ENCODE measurements around the gene ATR.
"Not testable (repeated sequence)": the region's sequence is repeated elsewhere in the genome, so short reads cannot be mapped to it uniquely, and the experiment has no call there.

Gene ATR

DNA sequence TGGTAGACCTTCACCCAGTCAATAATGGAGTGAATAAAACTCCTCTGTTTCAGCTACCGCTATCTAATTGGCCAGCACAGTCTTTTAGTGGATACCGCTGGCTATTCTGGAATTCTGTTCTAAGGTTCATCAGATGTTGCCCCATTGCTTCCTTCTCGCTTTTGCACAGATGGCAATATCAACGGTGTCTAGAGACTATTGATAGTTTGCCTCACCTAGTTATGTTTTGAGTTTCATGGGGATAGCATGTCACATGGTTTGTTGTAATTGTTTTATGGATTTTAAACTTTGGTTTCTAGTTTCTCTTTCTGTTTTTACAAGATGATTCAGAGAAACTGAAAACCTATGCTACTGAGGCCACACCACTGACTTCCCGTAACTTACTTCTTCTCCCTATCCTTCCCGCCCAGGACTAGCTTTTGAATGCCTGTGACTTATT lies 132.7 kb downstream of the ATR start:
- peak overlapping the region; percentile 23 for H3K4me2 ChIP-seq (ENCODE audit: low read length)
- no peaks in the 10 kb centered on the region for H3K27me3 ChIP-seq (ENCODE audit: control insufficient read depth, insufficient read depth, low read length)
- no peak overlapping the region for H3K27ac ChIP-seq
- no peaks in the 10 kb centered on the region for H3K4me1 ChIP-seq
- H3K9ac ChIP-seq = no peak overlapping the region
- peaks cover 56% of the 10 kb centered on the region for H3K79me2 ChIP-seq
- no peaks in the 10 kb centered on the region for H3K36me3 ChIP-seq (ENCODE audit: control insufficient read depth, insufficient read depth, low read length)
- TF ChIP-seq, protein P1, sequence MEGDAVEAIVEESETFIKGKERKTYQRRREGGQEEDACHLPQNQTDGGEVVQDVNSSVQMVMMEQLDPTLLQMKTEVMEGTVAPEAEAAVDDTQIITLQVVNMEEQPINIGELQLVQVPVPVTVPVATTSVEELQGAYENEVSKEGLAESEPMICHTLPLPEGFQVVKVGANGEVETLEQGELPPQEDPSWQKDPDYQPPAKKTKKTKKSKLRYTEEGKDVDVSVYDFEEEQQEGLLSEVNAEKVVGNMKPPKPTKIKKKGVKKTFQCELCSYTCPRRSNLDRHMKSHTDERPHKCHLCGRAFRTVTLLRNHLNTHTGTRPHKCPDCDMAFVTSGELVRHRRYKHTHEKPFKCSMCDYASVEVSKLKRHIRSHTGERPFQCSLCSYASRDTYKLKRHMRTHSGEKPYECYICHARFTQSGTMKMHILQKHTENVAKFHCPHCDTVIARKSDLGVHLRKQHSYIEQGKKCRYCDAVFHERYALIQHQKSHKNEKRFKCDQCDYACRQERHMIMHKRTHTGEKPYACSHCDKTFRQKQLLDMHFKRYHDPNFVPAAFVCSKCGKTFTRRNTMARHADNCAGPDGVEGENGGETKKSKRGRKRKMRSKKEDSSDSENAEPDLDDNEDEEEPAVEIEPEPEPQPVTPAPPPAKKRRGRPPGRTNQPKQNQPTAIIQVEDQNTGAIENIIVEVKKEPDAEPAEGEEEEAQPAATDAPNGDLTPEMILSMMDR (IDR thresholded peaks at IDR 0.05) = no peak
- H2AFZ ChIP-seq = no peak overlapping the region
- H3K4me3 ChIP-seq (ENCODE audit: low read depth, low read length) = peak overlapping the region; percentile 99
- H3K9me3 ChIP-seq (ENCODE audit: control insufficient read depth, low read length) = no peaks in the 10 kb centered on the region

DNA sequence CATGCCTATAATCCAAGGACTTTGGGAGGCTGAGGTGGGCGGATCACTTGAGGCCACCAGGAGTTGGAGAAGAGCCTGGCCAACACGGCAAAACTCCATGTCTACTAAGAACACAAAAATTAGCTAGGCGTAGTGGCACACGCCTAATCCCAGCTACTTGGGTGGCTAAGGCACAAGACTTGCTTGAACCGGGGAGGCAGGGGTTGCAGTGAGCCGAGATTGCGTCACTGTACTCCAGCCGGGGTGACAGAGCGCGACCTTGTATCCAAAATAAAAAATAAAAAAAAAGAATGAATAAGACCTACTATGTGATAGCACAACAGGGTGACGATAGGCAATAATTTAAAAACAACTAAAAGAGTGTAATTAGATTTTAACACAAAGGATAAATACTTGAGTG lies 134.2 kb downstream of the ATR start:
- H3K36me3 ChIP-seq (ENCODE audit: control insufficient read depth, insufficient read depth, low read length) = no peaks in the 10 kb centered on the region
- no peak overlapping the region for H2AFZ ChIP-seq
- no peak overlapping the region for H3K27ac ChIP-seq
- H3K4me2 ChIP-seq (ENCODE audit: low read length) = no peak overlapping the region
- peaks cover 62% of the 10 kb centered on the region for H3K79me2 ChIP-seq
- no peaks in the 10 kb centered on the region for H3K27me3 ChIP-seq (ENCODE audit: control insufficient read depth, insufficient read depth, low read length)
- H3K9ac ChIP-seq = no peak overlapping the region
- no peak overlapping the region for H3K4me3 ChIP-seq (ENCODE audit: low read depth, low read length)
- H3K4me1 ChIP-seq = no peaks in the 10 kb centered on the region
- H3K9me3 ChIP-seq (ENCODE audit: control insufficient read depth, low read length) = no peaks in the 10 kb centered on the region
- TF ChIP-seq, protein P1 (IDR thresholded peaks at IDR 0.05) = no peak

DNA sequence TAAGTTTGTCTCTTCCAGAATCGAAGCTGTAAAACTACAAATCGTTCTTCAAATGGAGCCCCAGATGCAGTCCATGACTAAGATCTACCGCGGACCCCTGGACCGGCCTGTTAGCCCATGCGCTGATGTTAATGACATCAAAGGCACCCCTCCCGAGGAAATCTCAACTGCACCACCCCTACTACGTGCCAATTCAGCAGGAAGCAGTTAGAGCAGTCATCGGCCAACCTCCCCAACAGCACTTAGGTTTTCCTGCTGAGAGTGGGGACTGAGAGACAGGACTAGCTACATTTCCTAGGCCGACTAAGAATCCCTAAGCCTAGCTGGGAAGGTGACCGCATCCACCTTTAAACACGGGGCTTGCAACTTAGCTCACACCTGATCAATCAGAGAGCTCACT lies 135.5 kb downstream of the ATR start:
- H3K27ac ChIP-seq; H3K27me3 ChIP-seq (ENCODE audit: control insufficient read depth, insufficient read depth, low read length); H3K36me3 ChIP-seq (ENCODE audit: control insufficient read depth, insufficient read depth, low read length); H3K4me1 ChIP-seq; H3K9me3 ChIP-seq (ENCODE audit: control insufficient read depth, low read length); H3K9ac ChIP-seq; H3K4me2 ChIP-seq (ENCODE audit: low read length); H2AFZ ChIP-seq; H3K4me3 ChIP-seq (ENCODE audit: low read depth, low read length): not testable (repeated sequence)
- peaks cover 65% of the 10 kb centered on the region for H3K79me2 ChIP-seq

DNA sequence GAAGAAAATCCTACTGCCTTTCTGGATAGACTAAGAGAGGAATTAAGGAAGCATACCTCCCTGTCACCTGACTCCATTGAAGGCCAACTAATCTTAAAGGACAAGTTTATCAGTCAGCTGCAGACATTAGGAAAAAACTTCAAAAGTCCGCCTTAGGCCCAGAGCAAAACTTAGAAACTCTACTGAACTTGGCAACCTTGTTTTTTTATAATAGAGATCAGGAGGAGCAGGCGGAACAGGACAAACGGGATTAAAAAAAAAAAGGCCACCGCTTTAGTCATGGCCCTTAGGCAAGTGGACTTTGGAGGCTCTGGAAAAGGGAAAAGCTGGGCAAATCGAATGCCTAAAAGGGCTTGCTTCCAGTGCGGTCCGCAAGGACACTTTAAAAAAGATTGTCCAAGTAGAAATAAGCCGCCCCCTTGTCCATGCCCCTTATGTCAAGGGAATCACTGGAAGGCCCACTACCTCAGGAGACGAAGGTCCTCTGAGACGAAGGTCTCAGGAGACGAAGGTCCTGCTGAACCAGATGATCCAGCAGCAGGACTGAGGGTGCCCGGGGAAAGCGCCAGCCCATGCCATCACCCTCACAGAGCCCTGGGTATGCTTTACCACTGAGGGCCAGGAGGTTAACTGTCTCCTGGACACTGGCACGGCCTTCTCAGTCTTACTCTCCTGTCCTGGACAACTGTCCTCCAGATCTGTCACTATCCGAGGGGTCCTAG lies 138.9 kb downstream of the ATR start:
- H3K9ac ChIP-seq; H3K9me3 ChIP-seq (ENCODE audit: control insufficient read depth, low read length); H3K27ac ChIP-seq; H3K4me2 ChIP-seq (ENCODE audit: low read length); H2AFZ ChIP-seq; H3K4me1 ChIP-seq; H3K4me3 ChIP-seq (ENCODE audit: low read depth, low read length); H3K27me3 ChIP-seq (ENCODE audit: control insufficient read depth, insufficient read depth, low read length); H3K36me3 ChIP-seq (ENCODE audit: control insufficient read depth, insufficient read depth, low read length): not testable (repeated sequence)
- peaks cover 45% of the 10 kb centered on the region for H3K79me2 ChIP-seq

DNA sequence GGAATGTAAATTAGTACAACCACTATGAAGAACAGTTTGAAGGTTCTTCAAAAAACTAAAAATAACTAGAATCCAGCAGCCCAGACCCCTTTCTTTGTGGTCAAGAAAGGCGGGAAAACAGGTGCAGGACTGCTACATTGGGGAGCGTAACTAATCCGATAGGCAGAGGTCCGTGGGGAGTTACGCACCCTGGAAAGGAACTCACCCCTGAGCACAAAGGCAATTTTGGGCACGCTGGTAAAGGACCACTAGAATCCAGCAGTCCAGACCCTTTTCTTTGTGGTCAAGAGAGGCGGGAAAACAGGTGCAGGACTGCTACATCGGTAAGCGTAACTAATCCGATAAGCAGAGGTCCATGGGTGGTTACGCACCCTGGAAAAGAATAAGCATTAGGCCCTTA lies 140.4 kb downstream of the ATR start:
- not testable (repeated sequence) for H3K4me2 ChIP-seq (ENCODE audit: low read length); H3K27ac ChIP-seq; H3K9me3 ChIP-seq (ENCODE audit: control insufficient read depth, low read length); H3K36me3 ChIP-seq (ENCODE audit: control insufficient read depth, insufficient read depth, low read length); H3K9ac ChIP-seq; H3K27me3 ChIP-seq (ENCODE audit: control insufficient read depth, insufficient read depth, low read length); H2AFZ ChIP-seq; H3K4me3 ChIP-seq (ENCODE audit: low read depth, low read length); H3K4me1 ChIP-seq
- peaks cover 31% of the 10 kb centered on the region for H3K79me2 ChIP-seq

DNA sequence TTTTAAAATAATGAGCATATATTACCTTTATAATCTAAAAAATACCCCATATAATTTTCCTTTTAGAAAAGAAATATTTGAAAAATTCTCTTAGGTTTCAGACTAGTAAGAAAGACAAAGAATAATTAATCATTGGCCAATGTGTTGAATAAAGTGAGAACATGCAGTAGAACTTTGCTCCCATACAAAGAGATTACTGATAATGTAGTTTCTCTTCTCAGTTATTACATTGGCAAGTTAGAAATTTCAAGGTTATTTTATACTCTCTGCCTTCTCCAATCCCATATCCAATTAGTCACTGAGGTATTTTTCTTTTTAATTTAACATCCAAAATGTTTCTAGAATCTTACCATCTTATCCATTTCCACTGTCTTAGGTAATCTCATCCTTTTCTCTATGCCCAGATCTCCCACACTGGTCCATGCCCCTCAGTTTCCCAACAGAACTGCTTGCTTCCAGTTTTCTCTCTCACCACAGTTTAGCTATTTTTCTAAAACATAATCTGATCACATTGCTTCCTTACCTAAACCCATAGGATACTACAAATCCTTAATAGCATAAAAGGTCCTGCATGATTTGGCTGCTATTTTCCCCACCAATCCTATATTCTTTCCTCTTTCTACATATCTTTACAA lies 141.5 kb downstream of the ATR start:
- Histone ChIP-seq H3K79me2 (peaks cover 22% of the 10 kb centered on the region), H3K4me1 (no peaks in the 10 kb centered on the region), H2AFZ (no peak overlapping the region), H3K27me3 (ENCODE audit: control insufficient read depth, insufficient read depth, low read length) (no peaks in the 10 kb centered on the region), H3K27ac (no peak overlapping the region), H3K4me2 (ENCODE audit: low read length) (no peak overlapping the region), H3K36me3 (ENCODE audit: control insufficient read depth, insufficient read depth, low read length) (no peaks in the 10 kb centered on the region), H3K4me3 (ENCODE audit: low read depth, low read length) (no peak overlapping the region), H3K9me3 (ENCODE audit: control insufficient read depth, low read length) (no peaks in the 10 kb centered on the region), H3K9ac (no peak overlapping the region)
- TF ChIP-seq, protein P1 (IDR thresholded peaks at IDR 0.05) = no peak

All from parathyroid adenoma (tissue), 2 donors.